KMS-11 (cell line): ENCODE data around the gene STIM2.

ENCODE experiments used
- H2AFZ ChIP-seq: fragments of 200-600 bp; sonication (generic); 2 replicates; pipeline ENCODE4 v1.6.1; 2016; ENCODE audit warnings: antibody characterized with exemption, mixed run types, low read depth
- H3K27ac ChIP-seq: fragments of 200-600 bp; sonication (generic); 2 replicates; pipeline ENCODE4 v1.6.1; 2016; ENCODE audit warnings: mild to moderate bottlenecking, mixed run types
- H3K27me3 ChIP-seq: fragments of 200-600 bp; sonication (generic); 2 replicates; pipeline ENCODE4 v1.6.1; 2017; ENCODE audit warnings: mild to moderate bottlenecking, low read depth, mixed run types, moderate library complexity; ENCODE audit not compliant: insufficient read depth
- H3K36me3 ChIP-seq: fragments of 200-600 bp; sonication (generic); 2 replicates; pipeline ENCODE4 v1.6.1; 2017; ENCODE audit warnings: mild to moderate bottlenecking, mixed run types; ENCODE audit not compliant: insufficient read depth
- H3K4me1 ChIP-seq: fragments of 200-600 bp; sonication (generic); 2 replicates; pipeline ENCODE4 v1.6.1; 2016; ENCODE audit warnings: mild to moderate bottlenecking, low read depth, mixed run types; ENCODE audit not compliant: poor library complexity, severe bottlenecking
- H3K4me2 ChIP-seq: fragments of 200-600 bp; sonication (generic); 2 replicates; pipeline ENCODE4 v1.7.0; 2016; ENCODE audit warnings: mild to moderate bottlenecking, mixed run types
- H3K4me3 ChIP-seq: fragments of 200-600 bp; sonication (generic); IDR thresholded peaks from 2 replicates; pipeline ENCODE4 v1.6.1; 2017; ENCODE audit warnings: low read depth, low read length, mixed read lengths; ENCODE audit not compliant: insufficient read depth
- H3K79me2 ChIP-seq: fragments of 200-600 bp; sonication (generic); 2 replicates; pipeline ENCODE4 v1.6.1; 2016; ENCODE audit warnings: low read depth, mixed run types; ENCODE audit not compliant: insufficient read depth
- H3K9ac ChIP-seq: fragments of 200-600 bp; sonication (generic); 2 replicates; pipeline ENCODE4 v1.6.1; 2016; ENCODE audit warnings: mild to moderate bottlenecking, mixed run types
- H4K20me1 ChIP-seq: fragments of 200-600 bp; sonication (generic); 2 replicates; pipeline ENCODE4 v1.6.1; 2016; ENCODE audit warnings: mild to moderate bottlenecking, mixed run types; ENCODE audit not compliant: insufficient read depth
- CTCF ChIP-seq: fragments of 200-600 bp; sonication (generic); conservative IDR thresholded peaks from 2 replicates; pipeline ENCODE4 v1.6.1; 2017; ENCODE audit warnings: low read depth, mild to moderate bottlenecking, antibody characterized with exemption, low read length, moderate library complexity, mixed read lengths

Gene STIM2

GRCh38 chr4:27068151-27068867 is 207.7 kb downstream of the STIM2 start:
- Histone ChIP-seq H3K4me1 (no peaks in the 10 kb centered on the region), H4K20me1 (no peaks in the 10 kb centered on the region), H3K27me3 (no peaks in the 10 kb centered on the region), H3K4me2 (no peak overlapping the region), H3K4me3 (no peak overlapping the region), H3K79me2 (no peaks in the 10 kb centered on the region), H3K36me3 (no peaks in the 10 kb centered on the region), H2AFZ (no peak overlapping the region), H3K9ac (no peak overlapping the region), H3K27ac (no peak overlapping the region)
- TF ChIP-seq CTCF, result no peak
